ENCODE measurements around the gene RBM39. TPM values are rescaled to one million over a fixed set of nuclear protein-coding genes. Genes with fewer than 3 reads are reported as not detected.

The RBM39 gene
- total and polyA plus RNA-seq, 10 of the 15 experiments (the other 5 are each of a cell fraction or from before 2014, with no cell fraction given) = 135 to 280 (median 217) TPM

DNA sequence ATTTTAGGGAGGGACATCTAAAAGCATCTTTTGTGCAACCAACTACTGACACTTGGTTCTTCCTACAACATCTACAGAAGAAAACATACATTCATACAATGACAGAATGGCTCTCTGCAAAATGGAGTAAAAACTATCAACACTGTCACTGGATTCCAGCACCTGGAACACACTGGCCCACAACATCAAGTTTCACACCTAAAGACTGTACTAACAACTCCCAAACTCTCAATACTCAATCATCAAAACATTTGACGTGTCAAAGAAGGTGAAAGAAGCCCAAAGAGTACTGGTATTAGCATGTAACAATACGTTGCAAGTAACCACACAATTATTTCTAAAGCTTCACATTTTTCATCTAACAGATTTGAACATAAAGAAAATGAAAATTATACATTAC, 79.5 kb downstream of the RBM39 start:
- Histone ChIP-seq H3K27ac (ENCODE audit: control insufficient read depth, insufficient read depth) (peak overlapping the region; percentile 25), H3K79me2 (ENCODE audit: control insufficient read depth, insufficient read depth, low read length) (peaks cover 74% of the 10 kb centered on the region), H3K27me3 (replicated peaks in 1 of 2; ENCODE audit: control insufficient read depth in 2 of 2, insufficient read depth in 2 of 2, low read length in 1 of 2) (no peaks in the 10 kb centered on the region), H3K9me3 (replicated peaks; ENCODE audit: control insufficient read depth, insufficient read depth, low read length) (no peaks in the 10 kb centered on the region), H4K20me1 (ENCODE audit: control insufficient read depth, insufficient read depth) (peaks cover 13% of the 10 kb centered on the region), H3K36me3 (ENCODE audit: control insufficient read depth in 2 of 2, insufficient read depth in 2 of 2, low read length in 1 of 2) (0 out of 4 replicates have a peak, but pooled peaks cover 0 to 3% of the 10 kb centered on the region in 2 experiments), H3K4me2 (ENCODE audit: control insufficient read depth, insufficient read depth) (peak overlapping the region; percentile 98), H2AFZ (ENCODE audit: control insufficient read depth, low read depth, low read length) (no peak overlapping the region), H3K4me3 (peak overlapping the region; percentile 87), H3K9ac (ENCODE audit: control insufficient read depth, insufficient read depth, low read length) (peak overlapping the region; percentile 87; the same call in 1 of the 2 replicates), H3K4me1 (ENCODE audit: control insufficient read depth, insufficient read depth, low read length) (peaks cover 10% of the 10 kb centered on the region)
- BruUV-seq (replicated peaks) = no TSS peak
- ATAC-seq (no peak; the same call in 2 of the 3 replicates), FAIRE-seq (no peak), DNase-seq (ENCODE audit: low read depth, low spot score) (no peak)
- 0% methylated on average over 2 of the region's 2 CpGs for WGBS (ENCODE audit: insufficient coverage, insufficient replicate concordance, low lambda C conversion rate, missing lambda C conversion rate)
- CTCF ChIA-PET = interaction anchor here (1.8 kb wide), 1 partner anchor 80 kb away, joined by 3 read pairs; no protein-coding TSS in a partner anchor
- intact Hi-C loops (cut with micrococcal nuclease; ENCODE audit: unreplicated experiment) (no loop called here), in situ Hi-C loops (cut with MboI) (no loop called here)
- POLR2A ChIA-PET = interaction anchor here (0.6 to 2.9 kb wide), 4 partner anchors 45 to 111 kb away, joined by 3 to 24 read pairs (median 8); partner anchors contain the start of genes RBM39 and SPAG4
- SMC1A ChIA-PET (ENCODE audit: uncharacterized antibody, unreplicated experiment) = interaction anchor here (0.9 to 4.8 kb wide), 6 partner anchors 38 to 150 kb away, joined by 3 to 28 read pairs (median 4); partner anchors contain the start of gene SPAG4
- no peak for TF ChIP-seq ZNF207 (IDR thresholded peaks at IDR 0.05; ENCODE audit: borderline replicate concordance)
- TF ChIP-seq SMC3 (IDR thresholded peaks at IDR 0.05; ENCODE audit: borderline replicate concordance, low read length) = no peak
- no peak for TF ChIP-seq ZSCAN29 (IDR thresholded peaks at IDR 0.05)
- TF ChIP-seq TAF1 (IDR thresholded peaks at IDR 0.05; ENCODE audit: borderline replicate concordance, low read depth, low read length) = no peak
- no peak for TF ChIP-seq YBX1 (IDR thresholded peaks at IDR 0.05)
- no peak for TF ChIP-seq JUND (IDR thresholded peaks at IDR 0.05; ENCODE audit: low read depth, low read length)
- no peak for TF ChIP-seq TARDBP (IDR thresholded peaks at IDR 0.05; ENCODE audit: borderline replicate concordance)
- TF ChIP-seq TCF3 (IDR thresholded peaks at IDR 0.05; ENCODE audit: borderline replicate concordance, insufficient read depth, low read depth, low read length) = no peak
- no peak for TF ChIP-seq ZNF274 (IDR thresholded peaks at IDR 0.05; ENCODE audit: insufficient read depth, insufficient read length)
- no peak for TF ChIP-seq NFIC (IDR thresholded peaks at IDR 0.05; ENCODE audit: low read depth, low read length)
- no peak for TF ChIP-seq MTA2 (IDR thresholded peaks at IDR 0.05; ENCODE audit: low read depth)
- TF ChIP-seq NFYB (IDR thresholded peaks at IDR 0.05; ENCODE audit: insufficient read depth, low read depth, low read length) = no peak
- TF ChIP-seq POLR2A (IDR thresholded peaks at IDR 0.05; ENCODE audit: low read depth, low read length) = no peak
- no peak for TF ChIP-seq RELA (IDR thresholded peaks at IDR 0.05; ENCODE audit: borderline replicate concordance, partially characterized antibody)
- TF ChIP-seq RB1 (IDR thresholded peaks at IDR 0.05; ENCODE audit: borderline replicate concordance) = no peak
- no peak for TF ChIP-seq GATAD2B (conservative IDR thresholded peaks at IDR 0.05; ENCODE audit: low read depth)
- RAD21 ChIA-PET (ENCODE audit: unreplicated experiment) = interaction anchor here (4.5 kb wide), 1 partner anchor 44 kb away, joined by 29 read pairs; no protein-coding TSS in a partner anchor

All from GM12878 (cell line).